SK-N-SH (cell line): ENCODE data around the gene TNFRSF19.

ENCODE experiments used
- CHD2 ChIP-seq: fragments of 150-350 bp; IDR thresholded peaks from 2 replicates; pipeline ENCODE4 v1.6.1; 2018; ENCODE audit warnings: low read length; ENCODE audit not compliant: partially characterized antibody
- EP300 ChIP-seq, 2 experiments: IDR thresholded peaks; 2 replicates each; pipeline versions ENCODE4 v1.4.0 to v1.6.1; 2012; ENCODE audit warnings: borderline replicate concordance in 1 of 2, low read depth in 1 of 2, low read length in 1 of 2
- EZH2phosphoT487 ChIP-seq: fragments of 200-600 bp; sonication (generic); IDR thresholded peaks from 2 replicates; pipeline ENCODE4 v1.6.1; 2017; ENCODE audit warnings: low read depth, mixed run types, mild to moderate bottlenecking, antibody characterized with exemption, moderate library complexity, borderline replicate concordance
- NRF1 ChIP-seq: IDR thresholded peaks from 2 replicates; pipeline ENCODE4 v1.6.1; 2012; ENCODE audit warnings: low read depth, mild to moderate bottlenecking, low read length
- RAD21 ChIP-seq: IDR thresholded peaks from 2 replicates; pipeline ENCODE4 v1.6.1; 2012; ENCODE audit warnings: mild to moderate bottlenecking, low read length
- ZBTB33 ChIP-seq: IDR thresholded peaks from 2 replicates; pipeline ENCODE4 v1.4.0; 2012; ENCODE audit warnings: low read depth, borderline replicate concordance
- TF ChIP-seq, protein P1 (sequence below): fragments of 200-600 bp; sonication (generic); IDR thresholded peaks from 2 replicates; pipeline ENCODE4 v1.6.1; 2017; ENCODE audit warnings: antibody characterized with exemption, mild to moderate bottlenecking, moderate library complexity
- TF ChIP-seq, protein P2 (sequence below): IDR thresholded peaks from 2 replicates; pipeline ENCODE4 v1.6.1; 2012; ENCODE audit warnings: mild to moderate bottlenecking, low read depth, low read length, moderate library complexity

- TF ChIP-seq, protein P1, sequence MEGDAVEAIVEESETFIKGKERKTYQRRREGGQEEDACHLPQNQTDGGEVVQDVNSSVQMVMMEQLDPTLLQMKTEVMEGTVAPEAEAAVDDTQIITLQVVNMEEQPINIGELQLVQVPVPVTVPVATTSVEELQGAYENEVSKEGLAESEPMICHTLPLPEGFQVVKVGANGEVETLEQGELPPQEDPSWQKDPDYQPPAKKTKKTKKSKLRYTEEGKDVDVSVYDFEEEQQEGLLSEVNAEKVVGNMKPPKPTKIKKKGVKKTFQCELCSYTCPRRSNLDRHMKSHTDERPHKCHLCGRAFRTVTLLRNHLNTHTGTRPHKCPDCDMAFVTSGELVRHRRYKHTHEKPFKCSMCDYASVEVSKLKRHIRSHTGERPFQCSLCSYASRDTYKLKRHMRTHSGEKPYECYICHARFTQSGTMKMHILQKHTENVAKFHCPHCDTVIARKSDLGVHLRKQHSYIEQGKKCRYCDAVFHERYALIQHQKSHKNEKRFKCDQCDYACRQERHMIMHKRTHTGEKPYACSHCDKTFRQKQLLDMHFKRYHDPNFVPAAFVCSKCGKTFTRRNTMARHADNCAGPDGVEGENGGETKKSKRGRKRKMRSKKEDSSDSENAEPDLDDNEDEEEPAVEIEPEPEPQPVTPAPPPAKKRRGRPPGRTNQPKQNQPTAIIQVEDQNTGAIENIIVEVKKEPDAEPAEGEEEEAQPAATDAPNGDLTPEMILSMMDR: no peak
- TF ChIP-seq, protein P2, sequence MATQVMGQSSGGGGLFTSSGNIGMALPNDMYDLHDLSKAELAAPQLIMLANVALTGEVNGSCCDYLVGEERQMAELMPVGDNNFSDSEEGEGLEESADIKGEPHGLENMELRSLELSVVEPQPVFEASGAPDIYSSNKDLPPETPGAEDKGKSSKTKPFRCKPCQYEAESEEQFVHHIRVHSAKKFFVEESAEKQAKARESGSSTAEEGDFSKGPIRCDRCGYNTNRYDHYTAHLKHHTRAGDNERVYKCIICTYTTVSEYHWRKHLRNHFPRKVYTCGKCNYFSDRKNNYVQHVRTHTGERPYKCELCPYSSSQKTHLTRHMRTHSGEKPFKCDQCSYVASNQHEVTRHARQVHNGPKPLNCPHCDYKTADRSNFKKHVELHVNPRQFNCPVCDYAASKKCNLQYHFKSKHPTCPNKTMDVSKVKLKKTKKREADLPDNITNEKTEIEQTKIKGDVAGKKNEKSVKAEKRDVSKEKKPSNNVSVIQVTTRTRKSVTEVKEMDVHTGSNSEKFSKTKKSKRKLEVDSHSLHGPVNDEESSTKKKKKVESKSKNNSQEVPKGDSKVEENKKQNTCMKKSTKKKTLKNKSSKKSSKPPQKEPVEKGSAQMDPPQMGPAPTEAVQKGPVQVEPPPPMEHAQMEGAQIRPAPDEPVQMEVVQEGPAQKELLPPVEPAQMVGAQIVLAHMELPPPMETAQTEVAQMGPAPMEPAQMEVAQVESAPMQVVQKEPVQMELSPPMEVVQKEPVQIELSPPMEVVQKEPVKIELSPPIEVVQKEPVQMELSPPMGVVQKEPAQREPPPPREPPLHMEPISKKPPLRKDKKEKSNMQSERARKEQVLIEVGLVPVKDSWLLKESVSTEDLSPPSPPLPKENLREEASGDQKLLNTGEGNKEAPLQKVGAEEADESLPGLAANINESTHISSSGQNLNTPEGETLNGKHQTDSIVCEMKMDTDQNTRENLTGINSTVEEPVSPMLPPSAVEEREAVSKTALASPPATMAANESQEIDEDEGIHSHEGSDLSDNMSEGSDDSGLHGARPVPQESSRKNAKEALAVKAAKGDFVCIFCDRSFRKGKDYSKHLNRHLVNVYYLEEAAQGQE: no peak
- no peak for TF ChIP-seq NRF1
- TF ChIP-seq RAD21: no peak
- no peak for TF ChIP-seq CHD2
- no peak for TF ChIP-seq ZBTB33
- no peak for TF ChIP-seq EZH2phosphoT487
- no peak for TF ChIP-seq EP300 (IDR thresholded peaks at IDR 0.05; ENCODE audit: borderline replicate concordance in 1 of 2, low read depth in 1 of 2, low read length in 1 of 2)
These were observed 6.9 kb upstream of the TNFRSF19 start for GRCh38 chr13:23563085-23563845.
